Endometrial microvascular endothelial cells (primary cell): ENCODE results near the gene AIF1. TPM values are rescaled to one million over a fixed set of nuclear protein-coding genes. Genes with fewer than 3 reads are reported as not detected.

Source experiments
- in situ Hi-C: cut with HindIII; loops from 2 replicates; pipeline ENCODE4 v1.10.0; 2017; ENCODE audit warnings: low sequenced_read_pairs, low pct_unique_long_range_greater_than_20kb; ENCODE audit errors: inconsistent ontology term
- total RNA-seq: library from RNA; depleted of rRNA; stranded (reverse); fragments of >200 nt; gene quantifications from one replicate; pipeline ENCODE4 v1.2.3, GENCODE V29; 2015; ENCODE audit errors: inconsistent ontology term

Gene AIF1
- total RNA-seq, 1 donor from 2014 or later, result not detected

DNA sequence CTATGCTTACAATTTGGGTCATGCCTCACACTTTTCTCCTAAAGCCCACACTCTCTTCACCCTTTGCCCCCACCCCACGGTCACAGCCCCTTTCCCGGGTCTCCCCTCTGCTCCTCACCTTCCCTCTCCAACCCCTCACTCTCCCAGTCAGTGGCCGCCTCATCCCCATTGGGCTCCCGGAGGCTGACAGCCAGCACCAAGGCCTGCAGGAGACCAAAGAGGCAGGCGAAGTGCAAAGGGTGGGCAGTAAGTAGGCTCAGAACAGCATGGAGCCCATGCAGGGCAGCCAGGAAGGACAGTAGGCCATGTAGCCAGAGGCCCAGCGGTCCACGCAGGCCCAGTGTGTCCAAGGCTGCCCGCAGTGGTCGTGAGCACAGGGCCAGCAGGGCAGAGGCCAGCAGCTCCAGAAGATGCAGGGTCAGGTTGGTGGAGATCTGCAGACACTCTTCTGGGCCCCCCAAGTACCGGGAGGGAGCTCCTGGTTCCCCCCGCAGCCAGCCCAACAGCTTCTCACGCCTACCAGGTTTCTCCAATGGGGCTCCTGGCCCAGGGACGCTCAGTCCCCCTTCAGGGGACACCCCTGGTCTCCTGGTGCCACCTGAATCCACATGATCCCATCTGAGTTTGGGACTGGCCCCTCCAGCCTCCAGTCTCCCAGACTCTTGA lies 44.1 kb downstream of the AIF1 start:
- in situ Hi-C loops, result no loop called here

DNA sequence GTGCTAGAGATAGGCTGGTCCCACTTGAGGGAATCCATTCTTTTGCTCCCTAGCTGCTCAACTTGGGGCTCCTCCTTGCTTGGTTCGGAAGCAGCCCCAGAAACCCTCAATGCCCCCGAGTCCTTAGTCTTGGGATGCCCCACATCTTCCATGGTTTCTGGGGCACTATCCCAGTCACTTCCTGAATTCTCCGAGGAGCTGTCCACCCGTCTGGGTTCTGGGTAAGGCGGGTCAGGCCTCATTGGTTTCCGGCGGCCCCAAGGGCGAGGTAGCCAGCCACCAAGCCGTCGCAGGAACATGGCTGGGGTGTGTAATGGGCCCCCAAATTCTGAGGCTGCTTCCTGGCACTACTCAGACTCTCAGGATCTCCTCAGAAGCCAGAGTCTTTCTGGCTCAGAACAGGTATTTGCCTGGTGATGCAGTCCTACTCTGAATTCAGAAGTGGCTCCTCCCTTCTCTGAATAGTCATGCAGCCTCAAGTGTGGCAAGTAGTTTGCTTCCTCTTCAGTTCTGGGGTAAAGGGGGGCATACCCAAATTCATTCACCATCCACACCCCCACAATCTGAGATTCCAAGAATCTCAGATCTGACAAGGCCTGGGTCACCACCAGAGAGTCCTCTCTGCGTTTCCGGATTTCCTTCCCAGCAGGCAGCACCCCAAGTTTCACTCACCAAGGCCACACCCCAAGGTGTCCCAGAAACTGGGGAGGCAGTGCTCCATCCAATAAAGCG lies 44.8 kb downstream of the AIF1 start:
- in situ Hi-C loops, result no loop called here

DNA sequence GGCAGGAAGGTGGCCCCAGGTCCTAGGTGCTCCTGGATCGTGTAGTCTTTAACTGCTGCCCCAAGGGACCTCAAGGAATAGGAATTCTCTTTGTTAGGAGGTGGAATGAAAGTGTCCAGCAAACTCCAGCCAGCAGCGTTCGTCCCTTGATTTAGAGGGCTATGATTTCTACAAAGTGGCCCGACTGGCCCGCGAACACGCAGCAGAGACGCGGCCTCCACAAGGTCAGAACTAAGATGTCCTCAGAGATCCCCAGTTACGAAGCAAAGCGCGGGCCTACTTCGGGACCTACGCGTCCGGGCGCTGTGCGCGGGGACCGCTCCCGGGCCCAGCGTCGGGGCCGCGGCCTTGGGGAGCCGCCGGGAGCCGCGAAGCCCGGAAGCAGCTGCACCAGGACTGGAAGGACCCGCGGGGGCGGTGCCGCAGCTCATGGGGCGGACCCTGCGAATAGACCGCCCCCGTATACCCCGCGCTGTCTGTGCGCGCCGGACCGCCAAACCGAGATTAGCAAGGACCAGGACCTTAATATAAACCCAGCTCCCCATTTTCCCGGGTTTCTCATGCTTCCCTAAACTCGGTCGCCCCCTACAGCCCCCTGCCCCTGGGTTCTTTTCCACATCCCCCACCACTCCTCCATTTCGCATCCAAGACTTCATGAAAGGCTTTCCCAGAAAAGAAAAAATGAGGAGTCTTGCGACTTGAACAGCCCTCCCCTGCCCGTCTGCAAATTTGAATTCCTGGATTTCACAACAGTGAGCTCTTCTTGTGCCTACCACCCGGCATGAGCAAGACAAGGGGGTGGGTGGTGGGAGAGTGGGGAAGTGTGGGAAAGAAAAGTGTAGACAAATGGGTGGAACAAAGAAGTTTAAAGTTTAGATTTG lies 45.6 kb downstream of the AIF1 start, which contains the start of gene C6orf47:
Gene C6orf47 (minus strand): TSS at position 398 of the 881 bp plus-strand sequence. CDS start 831 bp downstream, outside the sequence.
- in situ Hi-C loops, result no loop called here

DNA sequence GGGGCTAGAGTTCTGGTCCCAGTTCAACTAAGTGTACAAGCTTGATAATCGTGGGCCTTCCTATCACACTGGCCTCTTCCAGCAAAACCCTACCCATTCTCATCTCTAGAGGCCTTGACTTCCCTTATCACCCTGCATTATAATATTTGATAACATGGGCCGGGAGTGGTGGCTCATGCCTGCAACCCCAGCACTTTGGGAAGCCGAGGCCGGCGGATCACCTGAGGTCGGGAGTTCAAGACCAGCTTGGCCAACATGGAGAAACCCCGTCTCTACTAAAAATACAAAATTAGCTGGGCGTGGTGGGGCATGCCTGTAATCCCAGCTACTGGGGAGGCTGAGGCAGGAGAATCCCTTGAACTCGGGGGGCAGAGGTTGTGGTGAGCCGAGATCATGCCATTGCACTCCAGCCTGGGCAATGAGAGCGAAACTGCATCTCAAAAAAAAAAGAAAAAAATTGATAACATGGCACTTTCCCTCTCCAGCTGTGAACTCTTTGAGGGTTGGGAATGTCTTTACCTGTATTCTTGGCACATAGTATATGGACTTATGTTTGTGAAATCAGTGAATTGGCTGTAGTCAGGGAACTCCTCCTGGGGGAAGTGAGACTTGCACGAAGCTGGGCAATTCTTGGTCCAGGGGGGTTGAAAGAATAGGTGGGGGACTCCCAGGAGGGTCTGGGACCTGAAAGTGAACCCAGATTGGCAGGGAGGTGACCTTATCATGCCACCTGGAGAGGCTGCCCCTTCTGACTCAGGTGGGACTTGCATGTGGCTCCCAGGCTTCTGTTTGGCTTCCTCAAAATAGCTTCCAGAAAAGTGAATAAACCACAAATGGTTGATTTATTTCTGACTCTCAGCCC lies 46.5 kb downstream of the AIF1 start:
- in situ Hi-C loops, result no loop called here

DNA sequence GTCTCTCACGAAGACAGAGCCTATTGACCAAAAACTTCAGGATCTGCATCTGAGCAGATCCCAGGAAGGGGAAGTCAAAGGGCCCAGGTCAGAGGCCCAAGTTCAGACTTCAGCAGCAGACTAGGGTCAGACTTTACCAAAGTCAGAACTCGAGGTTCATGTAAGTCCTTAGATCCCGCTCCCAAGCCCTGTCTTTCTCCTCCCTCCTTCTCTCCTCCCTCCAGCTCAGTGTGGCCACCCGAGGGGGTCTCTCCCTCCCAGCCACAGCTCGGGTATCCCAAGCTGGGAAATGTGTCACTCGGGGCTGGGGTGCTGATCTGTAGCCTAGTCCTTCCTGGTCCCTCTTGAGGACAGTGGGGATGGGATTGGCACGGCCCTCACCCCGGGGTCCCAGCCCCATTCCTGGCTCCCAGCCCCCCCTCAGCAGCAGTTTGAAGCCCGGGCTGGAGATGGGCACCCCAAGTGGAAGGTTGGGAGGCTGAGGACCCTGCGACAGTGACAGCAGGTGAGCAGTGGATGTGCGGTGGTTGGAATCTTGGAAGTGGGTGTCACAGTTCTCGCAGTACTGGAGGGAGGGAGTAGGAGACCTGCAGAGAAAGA lies 47.2 kb downstream of the AIF1 start:
- in situ Hi-C loops, result no loop called here

DNA sequence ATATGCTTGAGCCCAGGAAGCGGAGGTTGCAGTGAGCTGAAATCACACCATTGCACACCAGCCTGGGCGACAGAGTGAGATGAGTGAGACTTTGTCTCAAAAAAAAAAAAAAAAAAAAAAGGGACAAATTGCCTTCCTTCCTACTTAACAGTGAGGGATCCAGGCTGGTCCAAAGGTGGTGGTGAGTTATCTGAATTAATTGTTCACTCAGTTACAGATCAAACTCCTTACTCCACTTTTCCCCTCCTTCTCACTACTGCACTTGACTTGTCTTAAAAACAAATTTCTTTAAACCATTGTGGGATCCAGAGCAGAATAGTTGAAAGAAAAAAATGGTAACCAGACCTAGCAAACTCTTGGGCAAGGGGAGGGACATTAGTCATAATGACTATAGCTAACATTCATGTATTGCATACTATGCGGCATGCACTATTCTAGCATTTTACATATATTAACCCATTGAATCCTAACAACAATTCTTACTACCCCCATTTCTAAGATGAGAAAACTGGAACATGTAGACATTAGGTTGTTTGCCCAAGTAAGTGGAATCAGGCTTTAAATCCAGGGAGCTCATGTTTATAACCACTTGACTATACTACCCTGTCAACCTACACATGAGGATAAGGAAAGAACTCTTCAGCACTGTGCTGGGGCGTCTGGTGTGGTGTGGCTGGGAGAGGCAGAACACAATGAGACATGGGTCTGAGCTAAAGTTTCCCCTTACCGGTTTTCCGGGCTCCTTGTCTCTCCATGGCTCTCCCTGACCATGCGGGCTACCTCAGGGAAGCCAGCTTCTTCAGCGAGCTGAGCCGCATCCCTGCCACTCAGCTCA lies 48.3 kb downstream of the AIF1 start:
- in situ Hi-C loops, result no loop called here

DNA sequence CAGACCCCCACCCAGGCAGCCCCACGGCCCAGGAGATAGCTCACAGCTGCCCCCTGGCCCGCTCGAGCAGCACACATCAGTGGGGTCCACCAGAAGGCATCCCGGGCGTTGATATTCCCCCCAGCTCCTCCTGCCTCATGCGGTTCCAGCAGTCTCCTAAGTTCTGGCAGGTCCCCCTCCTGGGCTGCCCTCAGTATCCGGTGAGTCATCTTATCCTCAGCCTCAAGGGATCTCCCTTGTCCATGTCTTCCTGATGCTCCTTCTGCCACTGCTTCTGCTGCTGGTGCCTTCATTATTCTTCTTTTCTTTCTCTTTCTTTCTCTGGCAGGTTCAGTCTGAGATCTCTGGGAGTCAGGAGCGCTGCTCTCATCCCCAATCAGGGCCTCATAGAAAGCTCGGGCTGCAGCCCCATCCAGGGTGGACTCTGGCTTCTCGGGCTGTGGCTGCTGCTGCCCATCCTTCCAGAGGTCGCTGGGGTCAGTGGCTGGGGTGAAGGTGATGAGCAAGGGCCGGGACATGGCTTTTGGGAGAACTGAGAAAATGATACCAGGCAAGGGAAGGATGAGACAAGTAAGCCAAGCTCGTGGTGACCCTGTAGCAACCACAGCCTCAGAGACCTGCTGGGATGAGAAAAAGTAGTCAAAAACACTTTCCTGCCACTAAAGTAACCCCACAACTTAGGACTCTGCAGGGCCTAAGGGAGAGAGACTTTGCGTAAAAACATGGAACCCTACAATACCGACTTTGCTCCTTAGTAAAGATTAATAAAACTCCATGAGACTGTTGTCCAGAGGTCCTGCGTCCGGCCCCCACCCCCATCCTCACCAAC lies 49.1 kb downstream of the AIF1 start:
- in situ Hi-C loops, result no loop called here

DNA sequence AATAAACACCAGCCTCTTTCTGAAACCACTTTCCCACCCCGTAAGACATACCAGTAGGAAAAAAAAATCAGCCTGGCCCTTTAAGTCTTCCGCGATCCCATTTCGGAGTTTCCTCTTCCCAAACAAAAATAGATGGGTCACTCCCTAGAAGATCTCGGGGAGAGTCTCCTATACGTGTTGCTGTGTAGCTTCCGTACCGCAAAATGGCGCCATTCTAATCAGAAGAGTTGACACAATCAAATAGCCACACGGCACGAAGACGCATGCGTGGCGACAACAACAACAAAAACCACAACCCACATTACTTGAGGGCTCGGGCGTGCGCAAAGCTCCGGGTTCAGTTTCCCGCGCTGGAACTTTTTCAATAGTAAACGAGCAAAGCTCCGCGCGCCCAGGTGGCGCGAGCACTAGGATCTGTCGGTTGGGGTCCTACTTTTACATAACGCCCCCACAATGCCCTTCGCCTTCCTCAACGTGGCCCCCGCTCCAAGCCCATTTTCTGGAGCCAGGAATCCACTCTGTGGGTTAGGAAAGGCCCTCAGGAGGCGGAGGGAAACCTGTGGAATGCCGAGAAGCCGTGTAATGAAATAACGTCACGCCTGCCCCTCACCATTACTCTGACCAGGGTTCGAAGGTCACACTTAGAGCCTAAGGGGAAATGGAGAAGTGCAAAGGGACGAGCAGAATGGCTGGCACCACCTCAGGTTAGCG lies 49.9 kb downstream of the AIF1 start, which contains the start of gene GPANK1:
Gene GPANK1 (minus strand): TSS at position 208 of the 711 bp plus-strand sequence. CDS start 519 bp downstream, outside the sequence.
- in situ Hi-C loops, result no loop called here

DNA sequence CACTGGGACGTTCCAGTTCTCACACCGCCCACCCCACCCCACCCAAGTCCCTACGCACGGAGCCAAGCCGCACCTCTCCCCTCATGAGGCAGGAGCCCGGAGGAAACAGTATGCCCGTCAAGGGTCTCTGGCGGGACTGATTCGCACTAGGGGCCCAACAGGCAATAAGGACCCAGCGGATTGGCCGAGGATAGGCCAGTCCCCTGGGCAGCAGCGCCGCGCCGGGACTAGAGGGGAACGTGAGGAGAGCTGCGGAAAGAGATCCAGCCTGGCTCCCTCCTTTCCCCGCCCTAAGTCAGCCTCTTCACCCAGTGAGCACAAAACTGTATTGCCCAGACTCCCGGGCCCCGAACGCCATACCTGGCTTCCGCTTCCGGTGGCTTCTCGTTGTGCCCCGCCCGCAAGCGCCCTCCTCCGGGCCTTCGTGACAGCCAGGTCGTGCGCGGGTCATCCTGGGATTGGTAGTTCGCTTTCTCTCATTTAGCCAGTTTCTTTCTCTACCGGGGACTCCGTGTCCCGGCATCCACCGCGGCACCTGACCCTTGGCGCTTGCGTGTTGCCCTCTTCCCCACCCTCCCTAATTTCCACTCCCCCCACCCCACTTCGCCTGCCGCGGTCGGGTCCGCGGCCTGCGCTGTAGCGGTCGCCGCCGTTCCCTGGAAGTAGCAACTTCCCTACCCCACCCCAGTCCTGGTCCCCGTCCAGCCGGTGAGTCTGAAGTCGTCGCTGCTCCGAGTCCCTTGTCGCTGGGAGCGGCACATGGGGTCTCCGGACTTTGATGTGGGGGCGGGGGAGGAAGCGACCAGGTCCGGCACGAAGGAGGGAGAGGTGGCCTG lies 50.7 kb downstream of the AIF1 start, which contains the start of gene CSNK2B:
Gene CSNK2B (plus strand): TSS at position 580 of the 836 bp plus-strand sequence. CDS start 752 bp downstream, outside the sequence.
- in situ Hi-C loops, result no loop called here

DNA sequence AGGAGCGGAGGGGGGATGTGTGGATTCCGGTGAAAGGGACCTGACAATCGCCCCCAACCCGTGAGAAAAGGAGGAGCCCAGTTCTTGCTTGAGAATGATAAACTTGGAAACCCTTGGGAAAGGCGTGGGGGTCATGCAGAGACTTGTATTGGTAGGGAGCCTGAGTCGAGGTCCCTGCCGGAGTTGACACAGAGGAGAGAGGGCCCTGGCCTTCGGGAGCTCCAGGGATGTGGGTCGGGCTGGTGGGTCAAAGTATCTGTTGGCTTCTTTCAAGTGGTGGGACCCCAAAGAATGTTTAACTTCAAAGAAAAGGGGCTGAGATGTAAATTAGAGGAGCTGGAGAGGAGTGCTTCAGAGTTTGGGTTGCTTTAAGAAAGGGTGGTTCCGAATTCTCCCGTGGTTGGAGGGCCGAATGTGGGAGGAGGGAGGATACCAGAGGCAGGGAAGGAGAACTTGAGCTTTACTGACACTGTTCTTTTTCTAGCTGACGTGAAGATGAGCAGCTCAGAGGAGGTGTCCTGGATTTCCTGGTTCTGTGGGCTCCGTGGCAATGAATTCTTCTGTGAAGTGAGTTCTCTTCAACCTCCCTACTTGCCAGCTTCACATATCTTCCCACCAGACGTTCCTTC lies 51.4 kb downstream of the AIF1 start:
- in situ Hi-C loops, result no loop called here

Other genes with a start within 250 kb of the AIF1 start
- gene MICA, start 211.6 kb upstream of the AIF1 start, total RNA-seq, result 68.9 TPM
- gene MICB, start 117.1 kb upstream of the AIF1 start, total RNA-seq, result 26.1 TPM
- gene MCCD1, start 86.3 kb upstream of the AIF1 start, total RNA-seq, result not detected
- 465 TPM for gene DDX39B, start 73.2 kb upstream of the AIF1 start, total RNA-seq
- gene ATP6V1G2, start 68.6 kb upstream of the AIF1 start, total RNA-seq, result not detected
- gene NFKBIL1, start 67.6 kb upstream of the AIF1 start, total RNA-seq, result 13.1 TPM
- gene LTA, start 42.9 kb upstream of the AIF1 start, total RNA-seq, result not detected
- not detected for gene TNF, start 39.7 kb upstream of the AIF1 start, total RNA-seq
- not detected for gene LTB, start 32.8 kb upstream of the AIF1 start, total RNA-seq
- not detected for gene LST1, start 29.0 kb upstream of the AIF1 start, total RNA-seq
- gene NCR3, start 22.2 kb upstream of the AIF1 start, total RNA-seq, result not detected
- gene PRRC2A, start 5.5 kb downstream of the AIF1 start, total RNA-seq, result 79.4 TPM
- 262 TPM for gene BAG6, start 37.4 kb downstream of the AIF1 start, total RNA-seq
- gene APOM, start 40.7 kb downstream of the AIF1 start, total RNA-seq, result 1.9 TPM
- gene C6orf47, start 45.5 kb downstream of the AIF1 start, total RNA-seq, result 17.2 TPM
- 15.2 TPM for gene GPANK1, start 49.8 kb downstream of the AIF1 start, total RNA-seq
- 271 TPM for gene CSNK2B, start 50.8 kb downstream of the AIF1 start, total RNA-seq
- gene LY6G5B, start 54.7 kb downstream of the AIF1 start, total RNA-seq, result 1.1 TPM
- gene LY6G5C, start 65.8 kb downstream of the AIF1 start, total RNA-seq, result 0.93 TPM
- gene ABHD16A, start 88.1 kb downstream of the AIF1 start, total RNA-seq, result 44.8 TPM
- gene LY6G6F, start 91.6 kb downstream of the AIF1 start, total RNA-seq, result not detected
- not detected for gene LY6G6D, start 100.1 kb downstream of the AIF1 start, total RNA-seq
- not detected for gene LY6G6C, start 106.5 kb downstream of the AIF1 start, total RNA-seq
- gene MPIG6B, start 108.1 kb downstream of the AIF1 start, total RNA-seq, result not detected
- 64.2 TPM for gene DDAH2, start 114.1 kb downstream of the AIF1 start, total RNA-seq
- 1,067 TPM for gene CLIC1, start 121.3 kb downstream of the AIF1 start, total RNA-seq
- 7.8 TPM for gene MSH5, start 124.8 kb downstream of the AIF1 start, total RNA-seq
- gene SAPCD1, start 147.4 kb downstream of the AIF1 start, total RNA-seq, result not detected
- gene VWA7, start 162.1 kb downstream of the AIF1 start, total RNA-seq, result not detected
- 101 TPM for gene VARS1, start 180.5 kb downstream of the AIF1 start, total RNA-seq
- gene LSM2, start 191.7 kb downstream of the AIF1 start, total RNA-seq, result 172 TPM
- gene HSPA1L, start 200.0 kb downstream of the AIF1 start, total RNA-seq, result 0.65 TPM
- gene HSPA1A, start 200.3 kb downstream of the AIF1 start, total RNA-seq, result 171 TPM
- 120 TPM for gene HSPA1B, start 212.5 kb downstream of the AIF1 start, total RNA-seq
- 94.3 TPM for gene NEU1, start 247.6 kb downstream of the AIF1 start, total RNA-seq